Thoracic aorta (tissue), 2 donors: ENCODE measurements around the gene TKTL2. TPM values are rescaled to one million over a fixed set of nuclear protein-coding genes. Genes with fewer than 3 reads are reported as not detected.

ENCODE experiments used
- ATAC-seq: fragments of 150-250 bp; one replicate; pipeline ENCODE4 v1.8.0; 2017; ENCODE audit warnings: low read depth; ENCODE audit not compliant: insufficient number of reproducible peaks, low FRiP score
- DNase-seq: peaks from one replicate; pipeline ENCODE4 v3.0.0-alpha.2; 2020; ENCODE audit warnings: low spot score
- H3K27ac ChIP-seq, 2 donors: fragments of 200-600 bp; sonication (generic); 1 replicate in 1 of 2; 2 replicates in 1 of 2; pipeline ENCODE4 v1.5.1; 2016; ENCODE audit warnings: mild to moderate bottlenecking in 2 of 2, moderate library complexity in 2 of 2
- H3K27me3 ChIP-seq: fragments of 200-600 bp; sonication (generic); replicated peaks from 2 replicates; pipeline ENCODE4 v1.6.0; 2016; ENCODE audit warnings: mild to moderate bottlenecking; ENCODE audit not compliant: insufficient read depth
- H3K36me3 ChIP-seq: fragments of 200-600 bp; sonication (generic); one replicate; pipeline ENCODE4 v1.5.1; 2016
- H3K4me1 ChIP-seq, 2 donors: fragments of 200-600 bp; sonication (generic); 1 replicate in 1 of 2; 2 replicates in 1 of 2; pipeline versions ENCODE4 v1.5.1 to v1.6.0; 2016; ENCODE audit warnings: low read depth in 2 of 2, mild to moderate bottlenecking in 1 of 2; ENCODE audit not compliant: control insufficient read depth in 1 of 2
- H3K4me3 ChIP-seq: fragments of 200-600 bp; sonication (generic); 2 replicates; pipeline ENCODE4 v1.5.1; 2016; ENCODE audit warnings: mild to moderate bottlenecking
- H3K9me3 ChIP-seq: fragments of 200-600 bp; sonication (generic); 2 replicates; pipeline ENCODE4 v1.5.1; 2016
- total RNA-seq, 2 donors: library from RNA; depleted of rRNA; stranded (reverse); fragments of >200 nt; gene quantifications; one replicate each; pipeline versions ENCODE4 v1.1.0 to v1.2.3, GENCODE V29; 2016
- TF ChIP-seq, protein P1 (sequence below): fragments of 200-600 bp; sonication (generic); IDR thresholded peaks from one replicate; pipeline ENCODE4 v1.5.1; 2019; ENCODE audit warnings: antibody characterized with exemption

The TKTL2 gene
- total RNA-seq, 2 donors from 2014 or later = 0.21 TPM; not detected in 1

DNA sequence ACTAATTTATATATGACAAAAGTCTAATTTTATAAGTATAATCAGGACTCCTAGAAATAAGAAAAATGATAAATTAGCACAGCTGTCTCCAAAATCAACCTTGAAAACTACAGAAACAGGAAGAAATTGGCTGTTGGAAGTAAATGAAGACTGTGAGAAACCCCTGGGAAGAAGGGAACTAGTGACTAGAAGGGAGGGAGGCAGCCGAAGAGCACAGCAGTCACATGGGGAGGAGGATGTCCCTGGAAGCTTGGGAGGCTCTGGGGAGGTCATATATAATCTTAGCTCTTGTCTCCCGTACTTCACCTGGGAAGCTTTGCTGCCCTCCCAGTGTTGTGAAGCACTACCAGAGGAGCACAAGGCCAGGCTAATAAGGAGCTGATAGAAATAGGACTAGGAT is 12.0 kb upstream of the TKTL2 start:
- Histone ChIP-seq H3K4me1 (no peaks in the 10 kb centered on the region), H3K27ac (no peak overlapping the region), H3K4me3 (no peak overlapping the region), H3K27me3 (no peaks in the 10 kb centered on the region), H3K9me3 (no peaks in the 10 kb centered on the region), H3K36me3 (no peaks in the 10 kb centered on the region)
- TF ChIP-seq, protein P1, sequence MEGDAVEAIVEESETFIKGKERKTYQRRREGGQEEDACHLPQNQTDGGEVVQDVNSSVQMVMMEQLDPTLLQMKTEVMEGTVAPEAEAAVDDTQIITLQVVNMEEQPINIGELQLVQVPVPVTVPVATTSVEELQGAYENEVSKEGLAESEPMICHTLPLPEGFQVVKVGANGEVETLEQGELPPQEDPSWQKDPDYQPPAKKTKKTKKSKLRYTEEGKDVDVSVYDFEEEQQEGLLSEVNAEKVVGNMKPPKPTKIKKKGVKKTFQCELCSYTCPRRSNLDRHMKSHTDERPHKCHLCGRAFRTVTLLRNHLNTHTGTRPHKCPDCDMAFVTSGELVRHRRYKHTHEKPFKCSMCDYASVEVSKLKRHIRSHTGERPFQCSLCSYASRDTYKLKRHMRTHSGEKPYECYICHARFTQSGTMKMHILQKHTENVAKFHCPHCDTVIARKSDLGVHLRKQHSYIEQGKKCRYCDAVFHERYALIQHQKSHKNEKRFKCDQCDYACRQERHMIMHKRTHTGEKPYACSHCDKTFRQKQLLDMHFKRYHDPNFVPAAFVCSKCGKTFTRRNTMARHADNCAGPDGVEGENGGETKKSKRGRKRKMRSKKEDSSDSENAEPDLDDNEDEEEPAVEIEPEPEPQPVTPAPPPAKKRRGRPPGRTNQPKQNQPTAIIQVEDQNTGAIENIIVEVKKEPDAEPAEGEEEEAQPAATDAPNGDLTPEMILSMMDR = no peak
- ATAC-seq (no peak), DNase-seq (no peak)

DNA sequence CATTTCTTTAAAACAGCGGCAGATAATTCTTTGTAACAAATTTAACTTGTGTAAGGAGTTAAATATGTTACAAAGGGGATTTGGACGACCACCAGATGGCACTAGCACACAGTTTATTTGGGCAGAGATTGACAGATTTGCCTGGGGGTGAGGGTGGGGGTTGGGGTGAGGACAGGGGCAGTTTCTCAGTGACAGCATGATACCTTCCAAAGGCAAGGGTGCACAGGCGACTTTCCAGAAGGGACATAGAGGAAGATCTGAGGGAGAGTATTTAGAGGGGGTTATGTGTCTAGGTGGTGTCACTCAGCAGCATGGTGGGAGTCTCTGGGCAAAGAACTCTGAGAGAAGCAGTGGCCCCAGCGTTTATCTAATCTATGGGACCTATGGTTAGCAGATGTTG is 11.4 kb upstream of the TKTL2 start:
- TF ChIP-seq, protein P1 = peak; percentile 41
- Histone ChIP-seq H3K27me3 (no peaks in the 10 kb centered on the region), H3K9me3 (no peaks in the 10 kb centered on the region), H3K4me1 (no peaks in the 10 kb centered on the region), H3K36me3 (no peaks in the 10 kb centered on the region), H3K4me3 (no peak overlapping the region), H3K27ac (no peak overlapping the region)
- ATAC-seq (no peak), DNase-seq (no peak)

DNA sequence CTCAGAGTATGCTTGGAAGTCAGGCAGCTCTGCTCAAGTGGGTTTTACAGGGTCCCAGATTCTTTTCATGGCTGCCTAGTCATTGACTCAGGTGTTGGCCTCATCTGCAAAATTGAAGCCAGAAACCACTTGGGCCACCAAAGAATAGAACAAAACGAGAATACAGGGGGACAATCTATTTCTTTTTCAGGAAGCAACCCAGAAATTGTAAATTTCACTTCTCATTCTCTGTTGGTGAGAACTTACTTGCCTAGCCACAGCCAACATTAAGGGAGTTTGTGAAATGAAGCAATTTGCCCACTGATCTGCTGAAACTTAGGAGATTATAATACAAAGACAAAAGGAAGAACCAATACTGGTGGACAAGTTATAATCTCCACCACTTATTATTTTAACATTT is 8.6 kb upstream of the TKTL2 start:
- Histone ChIP-seq H3K4me1 (peaks cover 6 to 7% of the 10 kb centered on the region in 2 donors), H3K4me3 (no peak overlapping the region), H3K27ac (no peak overlapping the region), H3K9me3 (no peaks in the 10 kb centered on the region), H3K27me3 (no peaks in the 10 kb centered on the region), H3K36me3 (no peaks in the 10 kb centered on the region)
- ATAC-seq (no peak), DNase-seq (no peak)
- TF ChIP-seq, protein P1 = no peak

DNA sequence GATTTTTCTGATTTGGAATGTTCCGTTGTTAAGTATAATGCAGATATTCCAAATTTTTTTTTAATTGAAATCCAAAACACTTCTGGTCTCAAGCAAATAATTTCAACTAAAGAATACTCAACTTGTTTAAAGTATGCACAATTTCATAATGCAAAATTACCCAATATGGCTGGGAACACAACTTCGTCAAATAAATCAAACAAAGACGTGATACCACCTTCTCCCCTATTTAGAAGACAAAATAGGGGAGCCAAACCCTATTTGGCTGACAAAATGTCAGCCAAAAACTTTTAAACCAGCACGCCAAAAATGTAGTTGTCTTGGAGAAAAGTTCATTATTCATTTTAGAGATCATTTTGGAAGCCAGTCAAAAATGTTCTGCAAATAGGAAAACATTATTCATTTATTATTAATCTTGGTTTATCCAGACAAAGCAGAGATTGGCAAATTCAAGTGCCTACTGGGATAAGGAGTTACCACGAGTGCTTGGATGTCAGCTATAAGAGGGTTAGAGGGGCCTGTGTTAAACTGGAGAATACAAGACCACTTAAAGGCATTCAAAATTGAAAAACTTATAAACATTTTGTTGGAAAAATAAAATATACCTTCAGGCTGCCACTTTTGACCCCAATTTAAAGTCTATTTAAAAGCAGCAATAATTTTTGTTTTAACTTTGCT is 3.3 kb upstream of the TKTL2 start:
- Histone ChIP-seq H3K4me3 (peak overlapping the region; percentile 21), H3K27me3 (no peaks in the 10 kb centered on the region), H3K9me3 (no peaks in the 10 kb centered on the region), H3K27ac (peak overlapping the region in 1 of 2 donors; percentile 13), H3K4me1 (peaks cover 12 to 17% of the 10 kb centered on the region in 2 donors), H3K36me3 (no peaks in the 10 kb centered on the region)
- TF ChIP-seq, protein P1 = no peak
- DNase-seq (no peak), ATAC-seq (peak; percentile 44)

DNA sequence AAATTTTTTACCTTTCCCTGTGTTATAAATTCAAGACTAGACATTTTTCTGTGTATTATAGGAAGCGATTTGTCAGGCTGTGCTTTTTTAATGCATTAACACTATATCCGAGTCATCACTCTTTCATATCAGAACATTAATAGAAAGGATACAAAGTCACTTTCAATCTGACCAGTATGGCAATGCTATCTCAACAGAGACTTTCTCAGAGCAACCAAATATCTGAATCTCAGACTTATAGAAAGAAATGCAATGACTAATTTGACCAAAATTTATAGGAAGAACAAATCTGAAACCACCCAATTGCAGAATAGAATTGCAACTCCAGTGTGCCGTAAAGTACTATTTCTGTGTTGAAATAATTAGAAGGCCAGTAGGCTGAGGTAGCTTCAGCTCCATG is 473 bp upstream of the TKTL2 start:
- H3K9me3 ChIP-seq = no peaks in the 10 kb centered on the region
- peaks cover 12 to 17% of the 10 kb centered on the region in 2 donors for H3K4me1 ChIP-seq
- no peak overlapping the region for H3K27ac ChIP-seq
- H3K27me3 ChIP-seq = no peaks in the 10 kb centered on the region
- ATAC-seq (no peak), DNase-seq (no peak)
- no peak overlapping the region for H3K4me3 ChIP-seq
- TF ChIP-seq, protein P1 = no peak
- no peaks in the 10 kb centered on the region for H3K36me3 ChIP-seq
